GM12873 (cell line): ENCODE results near the gene HHATL.

ENCODE experiments used
- CTCF ChIP-seq: IDR thresholded peaks from 2 replicates; pipeline ENCODE4 v1.5.1; 2012; ENCODE audit warnings: low read depth, mild to moderate bottlenecking, moderate library complexity, low read length, control low read depth; ENCODE audit not compliant: insufficient read depth; ENCODE audit errors: missing control alignments

Gene HHATL

GRCh38 chr3:42694366-42694765 is 8.2 kb downstream of the HHATL start:
- TF ChIP-seq CTCF = no peak

- TF ChIP-seq CTCF = no peak
Measured at GRCh38 chr3:42693530-42693930, 9.1 kb downstream of the HHATL start.

DNA sequence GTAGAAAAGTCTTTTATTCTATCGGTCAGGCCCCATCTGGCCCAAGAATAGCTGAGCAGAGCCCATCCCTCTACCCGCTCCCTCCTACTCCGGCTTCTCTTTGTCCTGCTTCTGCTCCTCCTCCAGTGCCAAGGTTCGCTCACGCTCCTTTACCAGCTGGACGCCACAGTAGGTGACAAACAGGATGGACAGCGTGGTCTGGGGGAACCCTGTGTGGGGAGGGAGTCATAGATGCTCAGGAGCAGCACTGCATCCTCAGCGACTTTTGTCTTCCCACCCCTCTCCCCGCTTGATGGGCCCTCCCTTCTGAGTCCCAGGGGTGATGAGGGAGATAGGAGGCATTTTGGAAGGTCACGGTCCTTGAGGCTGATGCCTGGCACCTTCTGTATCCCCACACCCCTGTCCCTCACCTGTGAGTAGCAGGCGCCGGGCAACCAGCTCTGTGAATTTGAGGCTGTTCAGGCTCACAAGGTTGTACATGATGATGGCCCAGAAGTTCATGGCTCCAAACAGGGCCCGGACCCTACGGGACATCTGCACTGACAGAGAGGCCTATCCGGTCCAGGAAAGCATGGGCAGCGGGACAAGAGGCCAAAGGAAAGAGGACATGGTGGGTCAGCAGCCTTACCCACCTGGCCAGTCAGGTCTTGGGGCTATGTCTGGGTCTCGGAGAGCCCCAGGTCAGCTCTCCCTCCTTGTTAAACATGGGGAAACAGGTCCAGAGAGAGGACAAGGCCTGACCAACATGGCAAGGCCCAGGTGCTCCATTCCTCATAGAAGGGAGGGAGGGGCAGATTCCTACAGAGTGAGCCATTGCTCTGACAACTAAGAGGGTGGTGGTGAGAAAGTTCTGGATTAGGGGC is 9.7 kb downstream of the HHATL start:
- no peak for TF ChIP-seq CTCF

DNA sequence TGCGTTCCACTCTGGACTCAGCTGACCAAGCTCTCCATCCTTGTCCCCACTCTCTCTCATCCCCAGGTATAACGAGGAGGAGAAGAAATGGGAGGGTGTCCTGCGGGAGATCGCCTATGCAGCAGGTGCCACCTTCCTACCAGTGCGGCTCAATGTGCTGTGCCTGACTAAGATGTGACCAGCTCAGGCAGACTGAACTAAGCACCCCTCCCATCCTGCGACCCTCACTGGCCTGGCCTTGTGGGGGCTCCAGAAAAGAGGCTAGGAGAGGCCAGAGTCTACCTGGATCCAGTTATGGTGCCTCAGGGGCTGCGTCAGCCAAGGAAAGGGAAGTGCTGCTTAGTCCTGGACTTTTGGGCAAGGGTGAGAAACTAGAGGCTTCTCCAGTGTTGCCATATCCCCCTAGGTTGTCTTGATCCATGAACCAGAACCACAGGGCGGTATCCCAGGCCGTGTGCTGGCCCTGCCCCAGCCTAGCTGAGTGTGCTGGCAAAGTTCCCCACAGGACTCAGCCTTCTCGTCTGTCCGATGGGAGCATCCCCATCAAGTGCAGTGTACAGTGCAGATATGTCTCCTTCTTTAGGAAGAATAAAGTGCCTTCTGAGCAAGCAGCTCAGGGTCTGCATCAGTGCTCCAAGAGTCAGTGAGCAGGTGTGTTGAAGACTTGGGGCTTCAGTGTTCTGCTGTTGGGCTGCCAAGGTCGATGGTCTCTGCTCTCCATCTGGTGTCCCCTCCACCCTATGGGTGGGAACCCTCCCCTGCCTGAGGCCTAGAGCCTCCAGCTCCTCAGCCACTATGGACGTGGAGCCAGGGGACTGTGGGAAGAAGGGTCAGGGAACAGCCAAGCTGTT is 10.6 kb downstream of the HHATL start:
- no peak for TF ChIP-seq CTCF

- no peak for TF ChIP-seq CTCF
Measured at GRCh38 chr3:42690766-42691680, 11.6 kb downstream of the HHATL start.

- TF ChIP-seq CTCF = no peak
Measured at GRCh38 chr3:42690191-42690590, 12.4 kb downstream of the HHATL start.
